AG08396 (cell line): Measurements from ENCODE around the gene GALNTL6.
"Not testable (repeated sequence)": the region's sequence is repeated elsewhere in the genome, so short reads cannot be mapped to it uniquely, and the experiment has no call there.

ENCODE experiments used
- DNase-seq: peaks from one replicate; pipeline ENCODE4 v3.0.0; 2012; ENCODE audit warnings: low spot score, mixed read lengths

Gene GALNTL6

DNA sequence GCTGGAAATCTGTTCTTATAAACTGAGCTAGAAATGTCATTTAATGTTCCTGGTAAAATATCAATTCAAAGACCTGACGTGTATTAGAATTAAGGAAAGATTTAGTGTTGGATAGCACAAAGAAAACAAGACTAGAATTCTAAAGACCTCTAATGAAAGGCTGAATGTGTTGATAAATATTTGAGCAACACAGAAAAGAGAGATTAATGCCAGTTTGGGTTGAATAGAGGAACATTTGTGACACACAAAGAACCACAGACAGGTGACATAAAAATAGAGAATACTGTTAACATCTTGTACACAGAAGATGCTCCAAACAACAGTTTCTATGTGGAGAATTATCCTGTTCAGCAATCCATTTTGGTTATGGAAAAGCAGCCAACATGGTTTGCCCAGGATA, 1133.3 kb downstream of the GALNTL6 start:
- DNase-seq: no peak

DNA sequence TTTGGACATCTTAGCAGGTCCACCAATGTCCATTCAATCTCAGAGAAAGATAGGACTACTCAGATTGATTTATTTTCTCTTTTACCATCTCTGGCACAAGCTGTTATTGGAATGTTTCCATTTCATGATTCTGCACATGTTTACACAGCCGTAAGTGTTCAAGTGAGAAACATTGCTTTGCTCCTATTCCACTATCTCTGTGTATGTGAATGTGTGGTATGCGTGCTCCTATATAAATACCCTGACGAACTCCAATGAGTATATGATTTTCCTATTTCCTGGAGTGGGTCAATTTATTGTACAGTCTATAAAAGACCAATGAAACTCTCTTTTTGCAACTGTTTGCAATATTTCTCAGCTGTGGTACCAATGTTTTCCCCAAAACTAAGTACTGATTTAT, 1134.4 kb downstream of the GALNTL6 start:
- no peak for DNase-seq

DNA sequence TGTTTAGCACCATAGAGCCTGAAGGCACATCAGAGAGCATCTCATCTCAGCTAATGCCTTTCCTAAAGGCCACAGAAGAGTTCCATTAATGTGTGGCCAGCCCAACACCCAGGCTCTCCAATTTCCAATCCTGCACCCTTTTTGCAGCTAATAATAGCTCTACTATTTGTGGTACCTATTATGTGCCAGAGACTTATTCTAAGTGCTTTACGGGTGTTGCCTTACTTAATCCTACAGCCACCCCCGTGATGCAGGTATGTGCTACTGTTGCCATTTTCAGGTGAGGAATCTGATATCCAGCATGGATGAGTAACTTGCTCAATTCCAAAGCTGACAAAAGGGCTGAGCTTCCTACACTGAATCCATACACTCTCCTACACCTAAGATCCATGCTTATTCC, 1137.8 kb downstream of the GALNTL6 start:
- no peak for DNase-seq

DNA sequence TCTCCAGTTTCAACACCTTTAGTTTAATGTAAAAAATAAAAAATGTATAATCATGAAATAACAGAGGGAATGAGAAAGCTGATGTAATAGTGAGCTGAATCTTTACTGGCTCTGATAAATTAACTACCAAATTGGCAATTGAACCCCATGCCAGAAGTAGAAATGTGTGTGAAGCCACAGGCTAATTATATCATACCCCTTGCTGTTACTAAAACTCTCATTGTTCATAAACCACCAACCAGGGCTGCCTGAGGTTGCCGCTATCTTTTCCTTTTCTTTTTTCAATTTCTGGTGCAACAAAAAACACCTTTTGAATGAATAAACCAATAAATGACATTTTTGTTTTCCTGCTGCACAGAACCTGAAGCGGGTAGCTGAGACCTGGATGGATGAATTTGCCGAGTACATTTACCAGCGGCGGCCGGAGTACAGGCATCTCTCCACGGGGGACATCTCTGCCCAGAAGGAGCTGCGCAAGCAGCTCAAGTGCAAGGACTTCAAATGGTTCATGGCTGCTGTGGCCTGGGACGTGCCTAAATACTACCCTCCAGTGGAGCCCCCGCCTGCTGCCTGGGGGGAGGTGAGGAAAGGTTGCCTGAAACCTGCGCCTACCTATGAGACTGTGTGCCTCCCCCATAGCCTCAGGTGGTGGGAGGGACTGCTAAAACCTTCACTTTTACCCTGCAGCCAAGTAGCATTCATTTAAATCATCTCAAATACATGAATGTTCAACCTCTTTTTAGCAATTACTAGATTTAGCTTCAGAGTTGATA, 1138.7 kb downstream of the GALNTL6 start:
- DNase-seq: no peak

DNA sequence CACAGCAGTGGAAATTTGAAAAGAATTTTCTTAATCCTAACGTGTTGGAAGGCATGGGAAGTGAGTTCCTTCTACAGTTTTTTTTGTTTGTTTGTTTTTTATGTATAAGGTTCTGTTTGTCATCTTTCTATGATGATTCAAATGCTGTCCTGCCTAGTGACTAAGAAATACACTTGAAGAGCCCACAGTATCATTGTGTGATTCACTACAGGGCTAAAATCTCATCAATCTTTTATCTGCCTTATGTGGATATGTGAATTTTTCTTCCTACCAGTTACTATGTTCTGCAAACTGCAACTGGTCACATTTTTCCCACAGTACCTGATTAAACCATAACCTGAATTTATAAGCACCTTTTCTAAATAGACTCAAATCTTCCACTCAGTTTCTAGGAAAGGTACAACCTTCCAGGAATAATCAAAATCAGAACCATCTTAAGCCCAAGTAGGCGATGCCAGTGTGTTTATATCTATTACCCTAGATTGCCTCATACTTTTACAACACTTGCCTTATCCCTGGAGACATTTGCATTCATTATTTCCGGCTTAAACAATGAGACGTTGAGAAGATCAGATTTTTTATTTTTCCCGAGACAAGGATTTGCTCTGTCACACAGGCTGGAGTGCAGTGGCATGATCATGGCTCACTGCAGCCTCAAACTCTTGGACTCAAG, 1140.8 kb downstream of the GALNTL6 start:
- DNase-seq: no peak

DNA sequence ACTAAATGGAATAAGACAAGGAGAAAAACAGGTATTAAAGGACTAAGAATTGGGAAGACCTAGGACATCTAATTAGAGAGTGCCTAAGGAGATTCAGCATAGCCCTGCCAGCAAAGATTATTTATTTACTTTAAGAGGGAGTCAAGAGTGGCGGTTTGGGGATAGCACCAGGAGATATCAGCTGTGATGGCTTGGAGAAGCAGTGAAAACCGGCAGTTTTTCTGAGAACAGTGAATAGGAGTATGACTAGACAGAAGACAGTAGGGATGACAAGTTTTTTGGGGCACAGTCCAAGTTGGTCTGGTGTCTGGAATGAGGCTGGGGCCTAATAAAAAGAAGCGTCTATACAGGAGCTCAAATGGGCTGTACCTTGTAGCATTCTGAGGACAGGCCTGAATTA, 1143.1 kb downstream of the GALNTL6 start:
- not testable (repeated sequence) for DNase-seq

DNA sequence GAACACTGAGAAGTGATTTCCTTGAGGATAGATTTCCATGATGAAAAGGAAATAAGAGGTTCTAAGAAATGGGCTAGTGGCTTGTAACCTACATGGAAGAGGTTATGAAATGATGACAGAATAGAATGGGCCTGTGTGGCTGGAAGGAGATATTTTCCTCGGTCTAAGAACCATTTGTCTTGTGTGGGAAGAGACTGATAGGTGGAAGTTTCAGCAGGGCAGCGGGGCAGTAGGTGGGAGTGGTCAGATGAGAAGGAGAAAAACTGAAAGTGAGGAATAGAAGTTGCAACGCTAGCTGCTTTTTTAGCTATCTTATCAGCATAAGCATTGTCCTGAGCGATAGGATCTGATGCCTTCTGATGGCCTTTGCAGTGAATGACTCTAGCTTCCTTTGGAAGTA, 1144.0 kb downstream of the GALNTL6 start:
- DNase-seq: no peak

DNA sequence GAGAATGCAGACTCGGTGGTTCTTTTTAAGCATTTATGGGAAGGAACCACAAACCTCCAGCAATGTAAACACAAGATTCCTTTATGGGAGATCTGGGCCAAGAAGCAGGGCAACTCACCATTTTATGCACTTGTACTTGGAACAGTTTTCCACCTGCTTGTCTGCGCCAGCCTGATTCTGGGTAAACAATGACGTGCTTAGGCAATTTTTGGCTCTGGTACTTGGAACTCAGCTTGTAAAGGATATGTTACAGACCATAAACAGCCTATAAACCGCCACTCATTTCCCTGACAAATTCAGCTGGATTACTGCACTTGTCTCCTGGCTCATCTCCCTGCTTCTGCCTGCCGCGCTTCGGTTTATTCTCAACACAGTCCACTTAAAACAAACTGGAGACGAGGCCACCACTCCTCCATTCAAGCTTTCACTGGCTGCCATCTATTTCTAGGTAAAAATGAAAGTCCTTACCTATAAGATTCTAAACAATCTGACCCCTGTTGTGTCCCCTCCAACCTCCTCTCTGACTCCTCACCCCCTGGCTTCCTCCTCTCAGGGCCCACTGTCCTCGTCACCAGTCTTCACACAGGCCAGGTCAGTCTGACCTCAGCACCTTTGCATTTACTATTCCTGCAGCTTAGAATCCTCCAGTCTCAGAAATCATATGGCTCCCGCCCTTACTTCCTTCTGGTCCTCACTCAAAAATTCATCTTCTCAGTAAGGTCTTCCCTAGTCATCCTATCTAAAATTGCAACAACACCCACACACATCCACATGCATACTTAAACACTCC, 1149.6 kb downstream of the GALNTL6 start:
- peak; percentile 61 for DNase-seq

DNA sequence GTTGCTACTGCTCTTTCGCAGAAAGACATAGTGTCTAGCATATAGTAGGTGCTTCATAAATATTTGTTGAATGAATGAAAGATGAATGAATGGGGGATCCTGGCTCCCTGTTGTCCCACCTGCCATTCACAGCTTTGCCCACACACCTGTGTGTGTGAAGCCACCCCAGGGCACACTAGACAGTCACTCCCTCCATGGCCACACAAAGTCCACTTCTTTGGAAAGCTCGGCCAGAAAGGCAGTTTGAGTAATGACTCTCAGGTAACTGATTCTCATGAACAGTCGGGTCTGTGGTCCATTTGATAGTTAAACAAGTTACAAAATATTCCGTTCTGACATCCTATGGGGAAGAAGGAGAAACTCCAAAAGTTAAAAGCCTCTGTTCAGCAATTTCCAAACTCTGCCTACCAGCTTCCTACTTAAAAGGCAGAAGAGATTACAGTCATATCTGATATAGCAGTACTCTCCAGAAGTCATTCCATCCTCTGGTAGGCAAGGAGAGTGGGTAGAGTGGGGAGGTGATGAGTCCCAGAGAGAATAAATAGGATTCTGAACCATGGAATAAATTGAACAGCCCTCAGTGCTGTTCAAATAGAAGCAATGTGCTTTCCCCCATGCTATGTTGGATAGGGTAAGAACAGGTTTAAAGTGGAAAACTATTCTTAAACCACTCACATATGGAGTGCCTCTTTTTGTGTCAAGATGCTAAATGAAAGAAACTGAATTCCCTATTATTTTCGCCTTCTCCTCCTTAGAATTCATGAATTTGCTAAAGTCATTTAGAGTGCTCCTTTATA, 1150.5 kb downstream of the GALNTL6 start:
- DNase-seq: no peak

DNA sequence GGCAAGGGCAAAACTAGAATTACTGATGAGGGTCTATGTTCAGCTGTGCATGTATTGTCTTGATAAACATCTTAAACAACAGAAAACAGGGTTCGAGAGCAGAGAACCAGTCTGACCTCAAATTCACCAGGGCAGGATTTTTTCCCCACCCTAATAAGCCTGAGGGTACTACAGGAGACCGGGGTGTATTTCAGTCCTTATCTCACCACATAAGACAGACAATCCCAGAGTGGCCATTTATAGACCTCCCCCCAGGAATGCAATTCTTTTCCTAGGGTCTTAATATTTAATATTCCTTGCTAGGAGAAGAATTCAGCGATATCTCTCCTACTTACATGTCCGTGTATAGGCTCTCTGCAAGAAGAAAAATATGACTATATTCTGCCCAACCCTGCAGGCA, 1157.0 kb downstream of the GALNTL6 start:
- DNase-seq: not testable (repeated sequence)

DNA sequence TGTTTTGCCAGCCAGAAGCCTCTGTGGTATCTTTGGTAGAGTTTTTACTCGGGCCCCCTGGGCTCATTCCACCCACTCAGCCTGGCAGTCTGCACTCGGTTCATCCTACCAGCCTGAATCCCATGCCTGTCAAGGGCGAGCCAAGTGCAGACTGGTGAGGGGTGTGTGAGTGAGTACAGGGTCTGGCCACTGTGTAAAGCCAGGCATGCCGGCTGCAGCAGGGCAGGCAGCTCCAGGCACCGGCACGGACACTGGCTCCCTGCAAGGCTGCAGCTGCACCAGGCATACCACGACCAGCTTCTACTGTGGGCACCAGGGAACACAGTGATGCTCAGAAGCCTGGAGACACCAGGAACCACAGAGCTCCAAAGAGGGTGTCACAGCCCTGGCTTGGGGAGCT, 1161.4 kb downstream of the GALNTL6 start:
- no peak for DNase-seq

DNA sequence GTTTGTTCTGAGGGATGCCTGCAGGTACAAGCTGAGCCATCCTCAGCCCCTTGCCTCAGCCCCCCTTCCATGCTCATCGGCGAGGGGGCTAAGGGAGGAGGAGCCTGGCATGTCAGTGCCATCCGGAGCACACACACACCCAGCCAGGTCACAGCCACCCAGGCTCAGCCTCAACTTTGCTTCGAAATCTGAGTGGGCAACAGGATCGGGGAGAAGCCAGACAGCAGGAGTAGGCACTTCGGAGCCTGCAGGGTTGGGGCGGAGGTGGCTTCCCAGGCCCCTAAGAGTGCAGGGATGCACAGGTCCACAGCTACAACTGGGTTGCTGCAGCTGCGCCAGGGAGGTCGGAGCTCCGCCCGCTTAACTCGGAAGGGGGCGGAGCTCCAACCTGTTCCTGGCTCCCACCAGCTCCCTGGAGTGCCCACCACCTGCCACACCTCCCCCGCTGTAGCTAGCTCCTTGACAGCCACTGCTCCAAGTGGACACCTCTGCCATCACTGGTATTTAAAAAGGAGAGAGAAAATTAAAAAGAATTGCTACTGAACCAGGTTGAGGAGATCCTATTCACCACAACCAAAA, 1162.5 kb downstream of the GALNTL6 start:
- no peak for DNase-seq

DNA sequence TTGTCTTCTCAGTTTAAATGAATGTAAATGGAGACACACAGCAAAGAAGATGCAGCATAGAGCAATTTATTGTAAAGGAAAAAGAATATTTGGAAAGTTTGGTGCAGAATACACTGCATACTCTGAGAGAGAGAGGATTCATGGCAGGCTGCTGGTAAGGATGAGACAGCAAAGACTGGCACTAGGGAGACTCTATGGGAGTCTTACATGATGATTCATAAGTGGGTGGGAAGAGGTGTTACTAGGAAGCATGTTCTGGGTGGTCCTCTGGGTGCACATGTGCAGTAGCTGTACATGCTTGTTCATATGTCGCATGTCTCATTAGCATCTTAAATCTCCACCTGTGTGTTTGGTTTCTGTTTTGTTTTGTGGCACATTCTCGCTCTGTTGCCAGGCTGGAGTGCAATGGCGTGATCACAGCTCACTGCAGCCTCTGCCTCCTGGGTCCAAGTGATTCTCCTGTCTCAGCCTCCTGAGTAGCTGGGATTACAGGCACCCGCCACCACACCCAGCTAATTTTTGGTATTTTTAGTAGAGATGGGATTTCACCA, 1164.4 kb downstream of the GALNTL6 start:
- DNase-seq: not testable (repeated sequence)

DNA sequence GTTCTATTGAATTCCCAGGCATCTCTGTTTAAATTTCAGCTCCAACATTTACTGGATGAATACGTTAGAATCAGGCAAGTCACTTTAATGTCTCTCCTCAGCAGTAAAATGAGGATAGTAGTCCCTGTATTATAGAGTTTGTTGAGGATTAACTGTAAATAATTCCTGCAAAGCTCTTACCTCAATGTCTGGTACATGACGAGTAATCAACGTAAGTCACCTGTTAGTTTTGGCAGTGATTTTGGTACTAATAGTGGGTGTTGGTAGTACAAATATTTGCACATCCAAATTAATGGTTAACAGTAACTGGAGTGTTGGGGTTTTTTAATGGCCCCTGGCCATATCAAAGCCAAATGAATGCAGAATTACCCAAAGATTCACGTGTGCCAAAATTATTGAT, 1165.6 kb downstream of the GALNTL6 start:
- no peak for DNase-seq

DNA sequence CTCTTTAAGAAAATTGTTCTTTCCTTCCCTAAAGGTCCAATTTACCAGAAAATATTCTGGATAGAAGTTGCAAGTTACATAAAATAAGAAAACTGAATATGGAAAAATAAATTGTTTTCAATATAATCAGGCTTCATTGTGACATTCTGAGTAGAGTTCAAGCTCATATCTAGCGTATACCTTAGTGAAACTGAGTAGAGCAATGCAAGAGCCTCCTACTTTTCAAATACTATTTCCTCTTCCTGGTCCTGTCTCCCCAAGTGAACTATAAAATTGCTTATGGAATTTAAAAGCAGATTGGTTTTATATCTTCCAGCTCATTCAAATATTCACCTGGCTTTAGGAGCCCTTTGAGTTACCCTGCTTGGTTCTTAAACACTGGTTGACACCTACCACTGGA, 1166.1 kb downstream of the GALNTL6 start:
- no peak for DNase-seq

DNA sequence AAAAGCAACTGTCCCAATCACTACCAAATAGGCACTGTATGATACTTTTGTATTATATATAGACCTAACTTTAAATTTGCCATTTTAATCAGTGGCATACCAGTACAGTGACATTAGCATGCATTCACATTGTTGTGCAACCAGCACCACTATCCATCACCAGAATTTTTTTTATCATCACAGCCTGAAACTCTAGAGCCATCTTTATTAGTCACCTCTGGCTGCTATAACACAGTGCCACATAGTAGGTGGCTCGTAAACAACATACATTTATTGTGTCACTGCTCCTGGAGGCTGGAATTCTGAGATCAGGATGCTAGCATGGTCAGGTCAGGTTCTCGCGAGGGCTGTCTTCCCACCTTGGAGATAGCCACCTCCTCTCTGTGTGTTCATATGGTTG, 1167.0 kb downstream of the GALNTL6 start:
- DNase-seq: no peak

DNA sequence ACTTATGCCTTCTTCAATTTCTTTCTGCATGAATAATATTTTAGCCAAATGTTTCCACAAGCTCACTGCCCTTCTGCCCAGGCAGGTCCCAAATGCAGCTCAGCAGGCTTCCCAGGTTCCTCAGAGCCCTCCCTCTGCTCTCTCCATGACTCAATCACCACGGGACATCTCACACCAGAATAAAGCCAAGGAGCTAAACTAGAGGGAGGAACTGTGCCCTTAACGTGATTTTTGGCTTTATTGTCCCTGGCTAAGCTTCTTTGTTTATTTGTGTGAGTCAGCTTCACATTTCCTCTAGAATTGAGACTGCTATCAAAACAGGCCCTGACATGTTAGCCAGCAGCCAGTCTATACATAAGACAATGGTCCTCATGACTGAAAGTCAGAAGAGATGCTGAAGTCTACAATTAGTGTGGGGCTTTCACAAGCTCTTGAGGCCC, 1169.0 kb downstream of the GALNTL6 start:
- peak; percentile 55 for DNase-seq

DNA sequence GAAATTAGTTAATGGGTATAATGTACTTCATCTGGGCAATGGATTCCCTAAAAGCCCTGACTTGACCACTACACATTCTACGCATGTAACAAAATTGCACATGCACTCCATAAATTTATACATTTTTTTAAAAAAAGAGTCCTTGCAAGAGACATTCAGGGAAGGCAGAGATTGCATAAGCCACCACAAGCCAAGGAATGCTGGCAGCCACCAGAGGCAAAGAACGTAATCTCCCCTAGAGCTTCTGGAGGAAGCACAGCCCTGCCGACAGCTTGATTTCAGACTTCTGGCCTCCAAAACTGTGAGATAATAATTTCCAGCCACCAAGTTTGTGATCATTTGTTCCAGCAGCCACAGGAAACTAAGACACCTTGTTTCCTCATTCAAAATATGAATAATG, 1169.8 kb downstream of the GALNTL6 start:
- DNase-seq: no peak

DNA sequence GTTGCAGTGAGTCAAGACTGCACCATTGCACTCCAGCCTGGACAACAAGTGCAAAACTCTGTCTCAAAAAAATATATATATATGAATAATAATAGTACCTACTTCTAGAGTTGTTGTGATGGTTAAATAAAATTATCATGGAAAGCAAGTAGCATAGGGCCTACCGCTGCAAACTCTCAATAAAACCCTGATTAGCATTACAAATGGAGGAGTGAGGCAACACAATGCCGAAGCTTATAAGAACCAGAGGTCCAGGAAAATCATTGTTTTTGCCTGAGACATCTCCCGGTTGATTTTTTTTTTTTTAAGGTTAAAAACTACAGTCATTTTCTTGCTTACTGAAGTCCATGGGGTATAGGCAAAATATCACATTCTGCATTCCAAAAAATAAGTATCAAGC, 1170.4 kb downstream of the GALNTL6 start:
- no peak for DNase-seq

DNA sequence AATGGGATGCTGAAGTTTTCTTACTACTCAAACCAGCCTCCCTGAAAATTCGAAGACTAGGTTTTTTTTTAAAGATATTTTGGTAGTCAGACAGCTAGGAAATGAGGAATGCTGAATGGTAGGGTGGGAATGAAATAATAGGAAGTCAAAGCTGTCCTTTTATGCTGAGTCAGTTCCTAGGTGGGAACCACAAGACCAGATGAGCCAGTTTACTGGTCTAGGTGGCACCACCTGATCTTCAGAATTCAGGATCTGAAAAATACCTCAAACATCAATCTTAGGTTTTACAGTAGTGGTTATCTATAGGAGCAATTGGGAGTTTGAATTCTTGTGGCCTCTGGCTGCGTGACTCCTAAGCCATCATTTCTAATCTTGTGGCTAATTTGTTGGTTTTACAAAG, 1172.3 kb downstream of the GALNTL6 start:
- DNase-seq: no peak

DNA sequence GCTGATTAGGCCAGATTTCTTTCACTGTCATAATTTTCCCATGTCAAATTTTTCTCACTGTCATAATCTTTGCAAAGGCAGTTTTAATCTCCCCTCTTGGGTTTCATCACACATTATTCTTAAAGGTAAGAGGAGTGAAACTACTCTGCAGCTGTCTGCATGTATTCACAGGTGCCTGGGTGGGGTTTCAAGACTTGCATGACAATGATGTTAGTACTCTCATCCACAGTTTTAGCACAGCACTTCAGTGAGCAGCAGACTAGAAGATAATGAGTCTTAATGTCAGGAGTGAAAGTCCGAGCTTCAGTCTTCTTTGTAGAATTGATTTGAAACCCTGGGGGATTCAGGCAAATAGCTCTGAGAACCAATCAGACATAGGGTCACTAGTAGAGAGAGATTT, 1172.9 kb downstream of the GALNTL6 start:
- DNase-seq: no peak
